K562 (cell line): Measurements from ENCODE around the gene NUTF2. TPM values are rescaled to one million over a fixed set of nuclear protein-coding genes. Genes with fewer than 3 reads are reported as not detected.

ENCODE experiments used
- CSDE1 ChIP-seq, 2 experiments: fragments of 450-650 bp; IDR thresholded peaks; 2 replicates each; pipeline ENCODE4 v1.6.1; 2016; ENCODE audit warnings: mild to moderate bottlenecking in 1 of 2
- MGA ChIP-seq: fragments of 450-650 bp; IDR thresholded peaks from 2 replicates; pipeline ENCODE4 v1.6.1; 2016; ENCODE audit warnings: mild to moderate bottlenecking, moderate library complexity
- MLLT1 ChIP-seq, 2 experiments: fragments of 450-650 bp; IDR thresholded peaks; 2 replicates each; pipeline ENCODE4 v1.6.1; 2016
- PRMT5 ChIP-seq: sonication (generic); formaldehyde crosslinking; IDR thresholded peaks from 2 replicates; pipeline ENCODE4 v1.5.0; 2020; ENCODE audit warnings: missing genetic modification reagents
- SMARCC2 ChIP-seq: fragments of 450-650 bp; IDR thresholded peaks from 2 replicates; pipeline ENCODE4 v1.6.1; 2017; ENCODE audit warnings: antibody characterized with exemption, moderate library complexity, mild to moderate bottlenecking, low read depth
- XRCC3 ChIP-seq: fragments of 450-650 bp; IDR thresholded peaks from 2 replicates; pipeline ENCODE4 v1.6.1; 2017; ENCODE audit warnings: mild to moderate bottlenecking, moderate library complexity
- ZBTB33 ChIP-seq: sonication (generic); formaldehyde crosslinking; IDR thresholded peaks from 2 replicates; pipeline ENCODE4 v1.8.1; 2023; ENCODE audit warnings: mild to moderate bottlenecking, missing genetic modification reagents
- ZNF146 ChIP-seq: IDR thresholded peaks from one replicate; pipeline ENCODE4 v1.6.1; 2018; ENCODE audit warnings: missing compliant biosample characterization; ENCODE audit not compliant: unreplicated experiment
- ZNF431 ChIP-seq: sonication (generic); formaldehyde crosslinking; IDR thresholded peaks from 2 replicates; pipeline ENCODE4 v1.8.0; 2022; ENCODE audit warnings: mild to moderate bottlenecking, missing genetic modification reagents
- ZNF449 ChIP-seq: fragments of 250-450 bp; sonication (Bioruptor Pico); IDR thresholded peaks from 2 replicates; pipeline ENCODE4 v1.8.0; 2022; ENCODE audit warnings: moderate library complexity, mild to moderate bottlenecking, inconsistent platforms
- ZNF696 ChIP-seq: fragments of 250-450 bp; sonication (Bioruptor Pico); conservative IDR thresholded peaks from 2 replicates; pipeline ENCODE4 v1.4.0; 2020; ENCODE audit warnings: mild to moderate bottlenecking, moderate library complexity
- polyA plus RNA-seq, 8 experiments: library from polyadenylated mRNA; depleted of rRNA in 4 of 8; stranded (reverse) in 5 of 8; unstranded in 3 of 8; fragments of >200 nt; fragmentation: Nextera tagmentation in 2 of 8; fragmentation: Illumina TruSeq in 1 of 8; extraction: Ambion mirVana in 2 of 8; extraction: Trizol in 1 of 8; gene quantifications; 2 replicates each; pipeline versions ENCODE4 v1.2.1 to v1.2.3, GENCODE V29; 2011 to 2014; ENCODE audit warnings: inconsistent platforms in 1 of 8, missing spikeins in 1 of 8
- total RNA-seq, 7 experiments: library from RNA; depleted of rRNA in 6 of 7; stranded (reverse); fragments of >200 nt in 6 of 7; fragmentation: Illumina TruSeq in 2 of 7; extraction: Trizol in 2 of 7; gene quantifications; 2 replicates each; pipeline versions ENCODE4 v1.2.1 to v1.2.3, GENCODE V29; 2011 to 2021; ENCODE audit warnings: low replicate concordance in 1 of 7

The NUTF2 gene
- total and polyA plus RNA-seq, 9 of the 15 experiments (the other 6 are each of a cell fraction or from before 2014, with no cell fraction given), result 106 to 248 (median 147) TPM

- TF ChIP-seq ZNF431 (CRISPR knock-in tag) (peak; percentile 80), ZNF696 (CRISPR knock-in tag) (no peak), XRCC3 (no peak), MLLT1 (IDR thresholded peaks at IDR 0.05) (no peak), PRMT5 (CRISPR knock-in tag) (no peak), MGA (no peak), SMARCC2 (no peak), ZNF146 (CRISPR knock-in tag) (no peak), CSDE1 (IDR thresholded peaks at IDR 0.05) (no peak), ZBTB33 (CRISPR knock-in tag) (peak; percentile 74; the same call in 1 of the 2 replicates), ZNF449 (CRISPR knock-in tag) (no peak)
Observed at GRCh38 chr16:67846320-67847063, at the start of gene NUTF2 (continued).
